Measurements from ENCODE around the gene SPRED2.

DNA sequence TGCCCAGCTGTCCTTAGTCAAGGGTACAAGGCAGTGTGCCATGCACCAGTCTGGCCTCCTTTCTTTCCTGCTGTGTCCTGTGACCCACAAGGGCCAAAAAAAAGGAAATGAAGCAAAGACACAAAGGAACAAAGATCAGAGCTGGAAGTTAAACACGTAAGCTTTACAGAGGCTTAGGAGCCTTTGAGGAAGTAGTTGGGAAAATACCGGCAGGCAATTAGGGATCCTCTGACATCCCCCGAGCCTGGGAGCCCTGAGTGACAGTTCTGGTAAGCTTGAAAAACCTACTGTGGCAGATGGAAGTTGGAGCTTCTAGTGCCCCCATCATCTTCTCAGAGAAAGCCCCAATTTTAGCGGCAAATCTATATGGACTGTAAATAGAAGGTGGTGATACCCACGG lies 78.5 kb downstream of the SPRED2 start:
- TF ChIP-seq POLR2A (IDR thresholded peaks at IDR 0.05; ENCODE audit: low read length) = no peak
- no peak for TF ChIP-seq GATA1 (IDR thresholded peaks at IDR 0.05; ENCODE audit: low read depth, low read length)
